H4 (cell line): ENCODE measurements around the gene FARP1. TPM values are rescaled to one million over a fixed set of nuclear protein-coding genes. Genes with fewer than 3 reads are reported as not detected.

ENCODE experiments used
- DNase-seq: peaks from one replicate; pipeline ENCODE4 v3.0.0-alpha.2; 2015; ENCODE audit warnings: low spot score
- total RNA-seq: library from RNA; depleted of rRNA; stranded (reverse); fragments of >200 nt; shearing (Covaris generic); gene quantifications from 2 replicates; pipeline ENCODE4 v1.2.3, GENCODE V29; 2014

FARP1 gene
- total RNA-seq, 1 experiment from 2014 or later, result 6.3 TPM

DNA sequence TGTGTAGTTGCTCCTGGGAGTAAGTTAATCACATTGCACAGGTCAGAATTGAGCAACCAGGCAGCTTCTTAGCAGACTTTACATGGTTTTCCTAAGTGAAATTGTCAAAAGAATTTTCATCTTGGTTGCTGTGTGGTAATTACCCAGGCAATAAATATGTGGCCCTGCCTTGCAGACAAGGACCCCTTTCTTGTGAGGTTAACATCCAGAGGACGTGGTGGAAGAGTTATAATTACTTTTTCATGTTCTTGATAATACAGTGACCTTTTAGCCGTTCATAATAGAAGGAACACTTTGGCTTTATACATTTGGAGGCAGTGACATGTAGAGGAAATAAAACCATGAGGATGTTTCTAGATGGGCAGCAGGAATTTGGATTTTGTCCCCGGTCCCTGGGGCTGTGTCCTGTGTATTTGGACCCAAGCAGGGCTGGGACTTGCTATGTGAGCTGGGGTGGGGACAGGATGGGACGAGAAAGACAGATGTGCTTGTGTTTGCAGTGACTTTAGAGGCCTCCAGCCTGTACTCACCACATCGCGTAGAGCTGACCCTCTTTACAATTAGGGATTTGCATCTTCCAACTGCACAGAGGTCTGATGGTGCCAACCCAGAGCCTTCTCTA lies 277.8 kb downstream of the FARP1 start:
- no peak for DNase-seq

DNA sequence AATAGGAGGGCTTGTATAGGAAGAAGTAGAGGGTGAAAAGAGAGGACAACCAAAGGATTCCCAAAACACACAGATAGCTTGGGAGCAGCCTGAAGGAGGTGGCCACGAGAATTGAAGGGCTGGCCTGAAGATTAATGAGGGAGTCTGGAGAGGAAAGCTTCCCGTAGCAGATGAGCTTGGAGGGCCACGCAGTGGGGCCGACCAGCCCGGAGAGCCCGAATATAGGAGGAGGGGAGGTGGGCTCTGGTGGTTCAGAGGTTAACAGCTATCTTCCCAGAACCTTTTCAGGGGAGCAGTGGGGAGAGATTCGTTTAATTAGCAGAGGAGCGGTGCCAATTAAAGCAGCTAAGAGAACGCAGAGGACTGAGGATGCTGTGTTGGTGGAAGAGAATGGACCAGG lies 279.2 kb downstream of the FARP1 start:
- no peak for DNase-seq

DNA sequence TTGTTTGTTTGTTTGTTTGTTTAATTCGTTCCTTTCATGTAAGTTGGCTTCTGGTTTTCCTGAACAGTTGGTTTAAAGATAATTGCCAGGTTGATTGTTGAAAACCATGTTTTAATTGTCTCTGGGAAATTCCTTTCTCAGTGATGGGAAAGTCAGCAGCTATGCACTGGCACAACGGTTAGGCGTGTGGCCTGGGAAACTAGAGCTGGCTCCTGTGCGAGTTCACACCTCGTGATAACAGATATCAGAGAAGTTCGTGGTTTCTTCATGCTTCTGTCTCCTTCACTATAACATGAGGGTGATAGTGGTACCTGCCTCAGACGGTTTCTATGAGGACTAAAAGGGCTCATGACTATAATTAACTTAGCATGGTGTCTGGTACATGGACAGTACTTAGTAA lies 280.5 kb downstream of the FARP1 start:
- DNase-seq, result no peak

DNA sequence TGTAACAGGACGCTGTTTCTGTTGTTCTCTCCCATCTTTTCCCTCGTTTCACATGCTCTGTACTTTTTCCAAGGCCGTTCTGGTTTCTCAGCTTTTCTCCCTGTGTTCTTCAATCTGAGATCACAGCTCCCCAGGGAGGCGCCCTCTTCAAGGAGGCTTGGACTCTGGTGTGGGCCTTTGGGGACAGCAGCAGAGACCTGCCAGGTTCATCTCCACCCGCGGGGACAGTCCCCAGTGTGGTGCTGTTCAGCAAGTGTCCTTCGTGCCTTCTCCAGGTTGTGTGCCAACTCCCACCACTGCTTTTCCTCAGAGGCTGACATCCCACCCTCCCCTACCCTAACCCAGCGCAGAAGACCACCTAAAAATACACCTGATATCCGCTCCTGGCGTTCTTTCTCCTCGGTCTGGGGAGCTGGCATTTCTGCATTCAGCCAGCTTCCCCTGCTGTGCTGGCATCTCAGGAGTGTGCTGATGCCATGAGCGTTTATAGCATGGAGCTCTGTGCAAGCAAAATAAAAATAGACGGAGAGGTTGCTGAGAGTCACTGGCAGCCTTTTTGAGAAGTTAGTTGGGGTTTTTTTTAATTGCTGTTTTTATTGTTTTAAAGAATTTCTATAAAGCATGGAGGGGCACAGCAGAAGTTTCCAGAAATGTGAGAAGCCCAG lies 284.6 kb downstream of the FARP1 start:
- no peak for DNase-seq

DNA sequence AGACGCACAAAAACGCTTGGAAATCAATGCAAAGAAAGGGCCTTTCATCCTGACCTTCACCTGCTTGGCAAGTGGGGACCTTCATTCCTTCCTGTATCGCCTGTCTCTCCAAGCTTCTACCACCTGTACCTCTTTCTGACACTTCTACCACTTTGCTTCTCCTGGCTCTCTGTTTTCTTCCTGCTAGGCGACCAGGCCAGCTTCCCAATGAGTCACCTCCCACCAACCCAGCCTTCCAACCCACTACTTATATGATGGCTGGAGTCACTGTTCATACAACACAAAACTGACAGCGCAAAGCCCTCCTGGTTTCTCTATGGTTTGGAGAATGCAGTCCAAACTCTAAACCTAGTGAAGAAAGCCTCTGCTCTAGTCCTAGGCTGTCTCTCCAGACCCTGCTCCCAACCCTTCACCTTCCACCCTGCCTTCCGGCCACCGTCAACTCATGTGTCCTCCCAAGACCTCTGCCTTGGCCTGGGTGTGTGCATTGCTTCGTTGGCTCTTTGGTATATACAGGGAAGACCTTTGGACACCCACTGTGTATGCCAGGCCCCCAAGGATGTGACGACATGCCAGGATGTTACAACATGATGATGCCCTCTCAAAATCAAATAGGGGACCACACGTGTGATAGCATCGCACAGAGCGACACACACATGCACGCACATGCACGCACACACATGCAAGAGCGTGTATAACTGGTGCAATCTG lies 285.5 kb downstream of the FARP1 start:
- no peak for DNase-seq

DNA sequence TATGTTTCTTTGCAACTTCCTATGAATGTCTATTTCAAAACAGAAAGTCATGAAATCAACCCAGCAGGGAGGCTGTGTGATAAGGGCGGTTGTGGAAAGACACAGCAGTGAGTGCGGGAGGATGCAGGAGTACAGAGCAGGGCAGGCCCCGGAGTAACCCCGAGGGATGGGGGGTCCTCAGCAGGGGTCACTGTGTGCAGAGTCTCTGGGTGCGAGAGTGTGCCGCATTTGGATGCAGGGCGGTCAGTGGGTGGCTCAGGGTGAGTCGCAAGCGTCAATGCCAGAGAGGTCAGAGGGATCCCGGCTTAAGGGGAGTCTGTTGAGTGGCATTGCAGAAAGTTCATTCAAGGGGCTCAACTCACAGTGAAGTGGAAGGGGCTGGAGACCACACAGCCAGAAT lies 286.2 kb downstream of the FARP1 start:
- DNase-seq, result no peak

DNA sequence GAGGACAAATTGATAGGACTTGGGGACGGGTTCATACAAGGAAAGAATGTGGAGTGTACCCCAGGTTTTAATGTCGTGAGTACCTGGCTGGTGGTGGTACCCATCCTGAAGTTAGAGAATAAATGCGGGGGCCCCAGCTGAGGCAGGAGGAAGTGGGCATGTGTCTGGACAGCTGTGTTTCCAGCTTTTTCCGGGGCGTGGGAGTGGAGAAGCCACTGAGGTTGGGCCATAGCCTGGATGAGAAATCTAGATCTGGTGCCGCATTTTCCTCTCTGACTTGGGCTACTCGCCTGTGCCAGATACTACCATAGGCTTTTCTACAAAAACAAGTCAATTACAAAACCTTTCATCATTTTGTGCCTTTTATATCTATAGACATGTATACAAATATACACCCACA lies 286.6 kb downstream of the FARP1 start:
- no peak for DNase-seq

DNA sequence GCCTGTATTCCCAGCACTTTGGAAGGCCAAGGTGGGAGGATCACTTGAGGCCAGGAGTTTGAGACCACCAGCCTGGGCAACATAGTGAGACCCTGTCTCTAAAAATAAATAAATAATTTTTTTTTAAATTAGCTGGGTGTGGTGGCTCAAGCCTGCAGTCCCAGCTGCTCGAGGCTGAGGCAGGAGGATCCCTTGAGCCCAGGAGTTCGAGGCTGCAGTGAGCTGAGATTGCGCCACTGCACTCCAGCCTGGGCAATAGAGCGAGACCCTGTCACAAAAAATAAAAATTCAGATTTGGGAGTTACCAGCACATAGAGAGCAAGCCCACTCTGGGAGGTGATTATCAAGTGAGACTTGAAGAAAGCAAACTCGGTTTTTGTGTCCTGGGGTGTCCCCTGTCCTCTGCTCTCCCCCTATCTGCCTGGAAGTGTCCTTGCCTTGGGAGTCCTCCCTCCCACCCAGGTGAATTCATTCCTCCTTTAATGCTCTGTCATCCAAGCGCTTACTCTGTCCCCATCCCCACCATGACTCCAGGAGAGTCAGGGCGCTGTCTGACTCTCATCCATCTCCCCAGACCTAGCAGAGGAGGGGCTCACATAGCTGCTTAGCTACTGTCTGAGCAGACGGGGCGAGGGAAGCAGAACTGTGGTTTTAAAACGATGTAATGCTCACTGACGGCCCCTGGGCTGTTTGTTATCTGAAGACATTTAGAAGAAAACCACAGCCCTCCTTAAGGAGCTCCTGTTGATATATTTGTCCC lies 287.3 kb downstream of the FARP1 start:
- no peak for DNase-seq

DNA sequence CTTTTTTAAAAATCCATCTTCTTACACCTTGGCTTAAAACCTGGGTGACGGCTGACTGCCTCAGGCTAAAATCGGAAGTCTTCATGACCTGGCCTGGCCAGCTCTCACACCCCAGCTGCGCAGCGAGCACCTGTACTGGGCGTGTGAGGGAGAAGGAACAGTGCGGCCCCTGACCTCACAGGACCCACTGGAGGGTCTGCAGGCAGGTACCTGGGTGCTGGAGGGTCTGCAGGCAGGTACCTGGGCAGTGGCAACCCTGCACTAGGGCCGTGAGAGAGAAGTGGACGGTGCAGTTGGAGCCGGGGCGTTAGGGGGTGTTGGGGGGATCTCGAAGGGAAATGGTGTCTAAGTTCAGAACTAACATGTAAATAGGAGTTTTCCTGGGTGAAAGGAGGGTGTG lies 289.7 kb downstream of the FARP1 start:
- DNase-seq, result no peak

DNA sequence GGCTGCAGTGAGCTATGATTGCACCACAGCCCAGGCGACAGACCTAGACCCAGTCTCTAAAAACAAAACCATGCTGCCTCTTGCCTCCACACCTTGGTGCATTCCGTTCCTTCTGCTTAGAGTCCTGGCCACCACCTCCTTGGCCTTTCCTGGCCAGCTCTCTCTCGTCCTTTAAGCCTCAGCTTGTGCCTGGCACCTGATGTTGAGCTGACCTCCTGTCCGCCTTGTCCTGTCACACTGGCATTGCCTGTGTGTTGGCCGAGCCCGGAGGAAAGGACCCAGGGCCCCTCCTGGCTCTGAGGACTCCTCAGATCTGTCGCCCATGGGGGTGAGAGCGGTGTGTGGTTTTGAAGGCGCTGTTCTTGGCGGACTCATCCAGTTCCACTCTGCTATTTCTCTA lies 290.8 kb downstream of the FARP1 start:
- no peak for DNase-seq

DNA sequence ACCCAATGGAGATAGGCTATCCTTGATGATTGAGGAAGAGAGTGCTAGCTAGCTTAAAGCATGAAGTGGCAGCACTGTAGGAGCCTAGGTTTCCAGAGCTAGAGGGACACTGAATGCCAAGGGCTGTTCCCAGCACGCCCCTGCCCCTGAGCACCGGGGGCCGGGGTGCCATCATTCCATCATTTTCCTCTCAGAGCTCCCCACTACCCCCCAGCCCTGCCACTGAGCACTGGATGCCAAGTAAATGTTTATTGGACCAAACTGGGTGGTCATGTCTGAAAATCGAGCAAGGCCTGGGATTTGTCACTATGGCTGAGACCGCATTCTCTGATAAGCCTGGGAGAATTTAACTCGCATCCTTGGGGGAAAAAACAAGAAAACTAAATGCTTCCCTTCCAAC lies 291.2 kb downstream of the FARP1 start:
- DNase-seq, result no peak

DNA sequence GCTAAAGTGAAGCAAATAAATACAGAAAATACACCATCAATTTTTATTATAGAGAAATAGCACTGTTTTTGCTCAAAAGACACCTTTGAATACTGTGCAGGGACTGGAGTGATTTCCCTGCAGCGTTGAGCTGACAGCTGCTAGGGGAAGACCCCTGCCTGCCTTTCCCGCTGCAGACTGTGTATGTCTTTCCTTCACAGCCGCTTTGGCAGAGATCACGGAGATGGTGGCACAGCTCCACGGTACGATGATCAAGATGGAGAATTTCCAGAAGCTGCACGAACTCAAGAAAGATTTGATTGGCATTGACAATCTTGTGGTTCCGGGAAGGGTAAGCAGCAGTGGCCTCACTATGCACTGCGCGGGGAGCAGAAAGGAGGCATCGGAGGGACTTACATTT lies 292.5 kb downstream of the FARP1 start:
- DNase-seq, result no peak

DNA sequence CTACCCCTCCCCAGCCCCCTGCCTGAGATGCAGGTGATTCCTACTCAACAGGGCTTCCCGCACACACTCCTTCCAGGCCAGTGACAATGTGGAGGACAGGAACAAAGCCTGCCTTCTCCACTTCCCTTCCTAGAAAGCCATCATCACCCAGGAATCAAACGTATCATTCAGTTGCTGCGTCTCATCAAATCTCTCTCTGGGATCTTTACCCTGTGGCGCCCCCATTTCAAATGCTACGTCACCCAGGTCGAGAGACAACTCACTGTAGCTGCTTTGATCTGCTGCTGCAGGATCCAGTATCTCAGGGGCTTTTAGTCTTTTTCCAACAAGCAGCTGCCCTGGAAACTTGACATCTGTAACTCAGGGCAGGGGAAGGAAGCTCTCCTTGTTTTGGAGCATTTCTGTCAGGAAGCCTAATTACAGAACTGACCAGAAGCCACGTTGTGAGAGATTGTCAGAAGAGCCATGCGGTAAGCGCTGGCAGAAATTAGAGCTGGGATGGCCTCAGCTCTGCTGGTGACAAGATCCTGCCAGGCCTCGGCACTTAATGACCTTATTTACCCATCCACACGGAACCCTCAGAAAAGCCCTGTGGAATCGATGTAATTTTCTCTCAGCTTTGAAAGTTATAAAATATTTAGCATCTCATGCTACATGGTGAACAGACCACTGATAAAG lies 293.5 kb downstream of the FARP1 start:
- no peak for DNase-seq

DNA sequence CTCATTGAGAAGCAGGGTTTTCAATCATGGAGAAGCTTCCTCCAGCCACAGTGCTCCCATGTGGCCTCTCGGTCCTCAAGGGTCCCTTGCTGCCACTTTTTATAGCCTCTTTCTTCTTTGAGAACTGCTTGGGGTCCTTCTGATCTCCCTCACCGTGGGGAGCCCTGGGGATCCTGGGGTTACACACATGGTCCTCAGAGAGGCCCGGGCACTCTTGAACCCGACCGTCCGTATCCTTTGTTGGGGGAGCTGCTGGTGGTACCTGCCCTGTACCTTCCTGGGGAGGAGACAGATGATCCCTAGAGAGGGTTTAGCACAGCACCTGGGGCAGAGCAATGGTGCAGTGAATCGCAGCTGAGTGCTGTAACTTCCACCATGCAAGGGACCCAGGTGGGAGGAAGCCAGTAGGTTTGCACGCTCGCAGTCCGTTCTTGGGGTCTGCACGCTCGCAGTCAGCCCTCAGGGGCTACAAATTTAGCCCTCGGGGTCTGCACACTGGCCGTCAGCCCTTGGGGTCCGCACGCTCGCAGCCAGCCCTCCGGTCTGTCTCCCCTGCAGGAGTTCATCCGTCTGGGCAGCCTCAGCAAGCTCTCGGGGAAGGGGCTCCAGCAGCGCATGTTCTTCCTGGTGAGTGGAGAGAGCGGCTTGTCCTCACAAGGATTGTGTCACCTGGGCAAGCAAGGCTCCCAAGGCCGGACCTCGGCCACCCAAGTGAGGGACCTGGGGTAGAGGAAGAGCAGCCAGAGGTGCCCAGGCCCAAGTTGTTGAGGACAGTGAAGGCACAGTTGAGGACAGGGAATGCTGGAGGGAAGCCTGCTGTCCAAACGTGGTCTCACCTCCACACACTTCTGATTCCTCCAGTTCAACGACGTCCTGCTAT lies 295.6 kb downstream of the FARP1 start:
- no peak for DNase-seq

DNA sequence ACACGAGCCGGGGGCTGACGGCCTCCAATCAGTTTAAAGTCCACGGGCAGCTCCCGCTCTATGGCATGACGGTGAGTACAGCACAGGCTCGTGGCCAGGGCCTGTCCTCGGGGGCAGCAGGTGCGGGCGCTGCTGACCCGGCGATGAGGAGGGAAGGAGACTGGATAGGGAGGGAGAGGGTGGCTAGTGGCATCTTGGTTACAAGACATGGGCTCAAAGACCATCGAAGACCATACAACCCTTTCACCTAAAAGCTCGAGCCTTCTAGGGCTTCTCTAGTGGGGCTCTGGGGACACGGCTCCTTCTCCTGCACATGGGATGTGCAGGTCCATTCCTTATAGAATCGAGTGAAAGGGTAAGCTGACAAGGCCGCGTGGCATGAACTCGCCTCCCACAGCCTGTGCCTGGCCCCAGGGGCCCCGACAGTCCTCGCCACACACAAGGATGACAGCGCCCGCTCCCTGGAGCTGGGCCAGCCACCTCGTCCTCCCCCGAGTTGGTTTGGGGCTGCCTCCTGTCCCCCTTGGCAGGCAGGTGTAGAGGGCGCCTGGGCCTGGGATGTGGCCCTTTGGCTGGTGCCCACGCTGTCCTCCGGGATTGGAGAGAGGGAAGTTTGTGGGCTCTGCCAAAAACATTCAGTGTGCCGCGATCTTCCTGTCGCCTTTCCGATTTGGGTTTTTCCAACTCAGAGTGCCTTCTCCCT lies 296.4 kb downstream of the FARP1 start:
- no peak for DNase-seq

DNA sequence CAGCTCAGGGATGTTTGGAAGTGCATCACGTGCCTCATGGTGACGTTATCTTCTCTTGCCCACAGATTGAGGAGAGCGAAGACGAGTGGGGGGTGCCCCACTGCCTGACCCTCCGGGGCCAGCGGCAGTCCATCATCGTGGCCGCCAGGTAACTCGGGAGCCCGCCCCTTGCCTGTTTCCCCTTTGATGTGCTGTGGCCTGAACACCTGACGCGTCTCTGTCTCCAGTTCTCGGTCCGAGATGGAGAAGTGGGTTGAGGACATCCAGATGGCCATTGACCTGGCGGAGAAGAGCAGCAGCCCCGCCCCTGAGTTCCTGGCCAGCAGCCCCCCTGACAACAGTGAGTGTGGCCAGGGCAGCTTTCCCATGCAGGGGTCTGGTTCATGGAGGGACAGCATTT lies 297.0 kb downstream of the FARP1 start:
- DNase-seq, result no peak

DNA sequence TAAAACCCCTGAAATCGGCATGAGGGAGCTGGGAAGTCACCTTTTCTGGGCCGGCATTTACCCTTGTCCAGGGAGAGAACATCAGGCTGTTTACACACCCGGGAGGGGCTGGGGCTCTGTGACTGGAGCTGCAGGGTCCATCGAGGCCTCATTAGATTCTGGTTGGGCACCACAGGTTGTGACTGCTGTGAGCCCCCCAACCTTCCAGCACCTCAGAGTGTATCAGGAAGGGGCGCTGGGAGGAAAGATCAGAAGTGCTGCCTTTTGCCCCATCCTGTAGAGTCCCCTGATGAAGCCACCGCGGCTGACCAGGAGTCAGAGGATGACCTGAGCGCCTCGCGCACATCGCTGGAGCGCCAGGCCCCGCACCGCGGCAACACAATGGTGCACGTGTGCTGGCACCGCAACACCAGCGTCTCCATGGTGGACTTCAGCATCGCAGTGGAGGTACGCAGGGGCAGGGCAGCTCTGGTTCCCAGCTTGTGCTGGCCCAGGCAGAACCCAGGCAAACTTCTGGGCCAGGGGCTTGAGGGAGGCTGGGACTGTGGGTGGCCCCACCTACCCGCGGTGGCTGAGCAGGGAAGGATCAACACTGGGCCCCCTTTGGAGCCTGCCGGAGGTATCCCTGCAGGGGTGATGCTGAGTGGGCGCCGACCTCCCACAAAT lies 297.6 kb downstream of the FARP1 start:
- DNase-seq, result no peak

DNA sequence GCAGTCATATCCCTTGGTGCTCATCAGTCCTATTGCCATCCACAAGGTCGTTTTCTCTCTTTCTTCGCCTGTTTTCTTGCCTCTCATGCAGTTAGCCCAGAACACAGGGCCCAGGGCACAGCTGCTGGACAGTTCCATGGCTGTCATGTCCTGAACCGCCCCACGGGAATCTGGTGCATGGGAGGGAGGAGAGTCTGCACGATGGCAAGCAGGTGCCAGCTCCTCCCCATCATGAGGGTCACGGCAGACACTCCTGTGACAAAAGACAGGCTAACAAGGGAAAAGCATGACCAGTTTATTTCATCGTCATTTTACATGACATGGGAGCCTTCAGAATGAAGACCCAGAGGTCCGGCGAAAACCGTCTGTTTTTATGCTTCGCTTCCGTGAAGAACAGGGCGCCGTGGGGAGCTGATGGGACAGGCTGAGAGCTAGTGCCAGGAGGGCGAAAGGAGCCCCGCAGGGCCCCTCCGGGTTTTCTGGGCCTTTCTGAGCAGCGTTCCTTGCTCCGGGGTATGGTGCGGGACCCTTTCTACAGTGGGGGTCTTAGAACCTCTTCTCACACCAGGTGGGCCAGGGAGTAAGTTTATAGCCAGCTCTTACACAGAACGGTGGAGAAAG lies 298.3 kb downstream of the FARP1 start:
- DNase-seq, result no peak
